HepG2 (cell line): ENCODE results near the gene SIRPB2. TPM values are rescaled to one million over a fixed set of nuclear protein-coding genes. Genes with fewer than 3 reads are reported as not detected.

ENCODE experiments used
- FOXC1 ChIP-seq: sonication (generic); formaldehyde crosslinking; IDR thresholded peaks from 2 replicates; pipeline ENCODE4 v1.8.0; 2022; ENCODE audit warnings: mild to moderate bottlenecking, missing genetic modification reagents, borderline replicate concordance
- GZF1 ChIP-seq: sonication (generic); formaldehyde crosslinking; IDR thresholded peaks from 2 replicates; pipeline ENCODE4 v1.5.1; 2020; ENCODE audit warnings: mild to moderate bottlenecking, missing genetic modification reagents
- KAT7 ChIP-seq: IDR thresholded peaks from 2 replicates; pipeline ENCODE4 v1.6.1; 2018; ENCODE audit warnings: borderline replicate concordance, missing compliant biosample characterization
- KDM2A ChIP-seq: sonication (generic); formaldehyde crosslinking; IDR thresholded peaks from 2 replicates; pipeline ENCODE4 v1.4.0; 2020; ENCODE audit warnings: low read depth, missing genetic modification reagents, borderline replicate concordance
- KDM4B ChIP-seq: sonication (generic); formaldehyde crosslinking; IDR thresholded peaks from 2 replicates; pipeline ENCODE4 v1.4.0; 2020; ENCODE audit warnings: missing genetic modification reagents
- MXI1 ChIP-seq: IDR thresholded peaks from 3 replicates; pipeline ENCODE4 v1.6.1; 2012; ENCODE audit warnings: low read depth, low read length, inconsistent platforms, borderline replicate concordance
- NONO ChIP-seq, 2 experiments: fragments of 450-650 bp in 1 of 2; sonication (generic) in 1 of 2; formaldehyde crosslinking in 1 of 2; IDR thresholded peaks in 1 of 2; conservative IDR thresholded peaks in 1 of 2; 2 replicates each; pipeline versions ENCODE4 v1.6.1 to v1.8.0; 2017 to 2022; ENCODE audit warnings: mild to moderate bottlenecking in 1 of 2, missing genetic modification reagents in 1 of 2, moderate library complexity in 1 of 2
- RXRB ChIP-seq: IDR thresholded peaks from 2 replicates; pipeline ENCODE4 v1.6.1; 2016; ENCODE audit warnings: borderline replicate concordance, missing genetic modification reagents, missing compliant biosample characterization
- STAG1 ChIP-seq: sonication (generic); formaldehyde crosslinking; IDR thresholded peaks from 2 replicates; pipeline ENCODE4 v1.4.0; 2020; ENCODE audit warnings: missing genetic modification reagents
- TAF15 ChIP-seq: fragments of 200-400 bp; formaldehyde crosslinking; IDR thresholded peaks from one replicate; pipeline ENCODE4 v1.6.1; 2018; ENCODE audit warnings: mild to moderate bottlenecking, low read depth, low read length; ENCODE audit not compliant: poor library complexity, severe bottlenecking
- TSC22D2 ChIP-seq: sonication (generic); formaldehyde crosslinking; IDR thresholded peaks from 2 replicates; pipeline ENCODE4 v1.5.1; 2020; ENCODE audit warnings: missing genetic modification reagents, mild to moderate bottlenecking, borderline replicate concordance
- ZC3H4 ChIP-seq: sonication (generic); formaldehyde crosslinking; IDR thresholded peaks from 2 replicates; pipeline ENCODE4 v1.4.0; 2020; ENCODE audit warnings: missing genetic modification reagents, borderline replicate concordance
- ZNF530 ChIP-seq: sonication (generic); formaldehyde crosslinking; IDR thresholded peaks from 2 replicates; pipeline ENCODE4 v1.5.0; 2020; ENCODE audit warnings: low read depth, mild to moderate bottlenecking, missing genetic modification reagents
- polyA plus RNA-seq, 8 experiments: library from polyadenylated mRNA; depleted of rRNA in 3 of 8; stranded (reverse) in 7 of 8; unstranded in 1 of 8; fragments of >200 nt; fragmentation: Illumina TruSeq in 4 of 8; extraction: Trizol in 4 of 8; gene quantifications; 2 replicates each; pipeline versions ENCODE4 v1.2.1 to v1.2.3, GENCODE V29; 2011 to 2016; ENCODE audit warnings: low read depth in 4 of 8, missing spikeins in 1 of 8, mixed read lengths in 1 of 8; ENCODE audit not compliant: insufficient read depth in 1 of 8
- total RNA-seq, 5 experiments: library from RNA; depleted of rRNA; stranded (reverse); fragments of >200 nt; fragmentation: Illumina TruSeq; extraction: Trizol; gene quantifications; 2 replicates each; pipeline ENCODE4 v1.2.3, GENCODE V29; 2016; ENCODE audit warnings: low read depth in 1 of 5
- TF ChIP-seq, protein P1 (sequence below): sonication (generic); formaldehyde crosslinking; IDR thresholded peaks from 2 replicates; pipeline ENCODE4 v1.8.0; 2022; ENCODE audit warnings: missing genetic modification reagents, mild to moderate bottlenecking, moderate library complexity, borderline replicate concordance
- TF ChIP-seq, protein P2 (sequence below): IDR thresholded peaks from 2 replicates; pipeline ENCODE4 v1.6.1; 2016; ENCODE audit warnings: missing genetic modification reagents, missing compliant biosample characterization
- TF ChIP-seq, protein P3 (sequence below): sonication (generic); formaldehyde crosslinking; IDR thresholded peaks from 2 replicates; pipeline ENCODE4 v1.5.1; 2020; ENCODE audit warnings: mild to moderate bottlenecking, missing genetic modification reagents, moderate library complexity
- TF ChIP-seq, protein P4 (sequence below): sonication (generic); formaldehyde crosslinking; IDR thresholded peaks from 2 replicates; pipeline ENCODE4 v1.9.0; 2021; ENCODE audit warnings: missing genetic modification reagents, mild to moderate bottlenecking, borderline replicate concordance
- TF ChIP-seq, protein P5 (sequence below): sonication (generic); formaldehyde crosslinking; IDR thresholded peaks from 2 replicates; pipeline ENCODE4 v1.9.0; 2022; ENCODE audit warnings: missing genetic modification reagents, mild to moderate bottlenecking, borderline replicate concordance

The SIRPB2 gene
- total and polyA plus RNA-seq, 2 of the 13 experiments (the other 11 are each of a cell fraction or from before 2014, with no cell fraction given), result not detected

DNA sequence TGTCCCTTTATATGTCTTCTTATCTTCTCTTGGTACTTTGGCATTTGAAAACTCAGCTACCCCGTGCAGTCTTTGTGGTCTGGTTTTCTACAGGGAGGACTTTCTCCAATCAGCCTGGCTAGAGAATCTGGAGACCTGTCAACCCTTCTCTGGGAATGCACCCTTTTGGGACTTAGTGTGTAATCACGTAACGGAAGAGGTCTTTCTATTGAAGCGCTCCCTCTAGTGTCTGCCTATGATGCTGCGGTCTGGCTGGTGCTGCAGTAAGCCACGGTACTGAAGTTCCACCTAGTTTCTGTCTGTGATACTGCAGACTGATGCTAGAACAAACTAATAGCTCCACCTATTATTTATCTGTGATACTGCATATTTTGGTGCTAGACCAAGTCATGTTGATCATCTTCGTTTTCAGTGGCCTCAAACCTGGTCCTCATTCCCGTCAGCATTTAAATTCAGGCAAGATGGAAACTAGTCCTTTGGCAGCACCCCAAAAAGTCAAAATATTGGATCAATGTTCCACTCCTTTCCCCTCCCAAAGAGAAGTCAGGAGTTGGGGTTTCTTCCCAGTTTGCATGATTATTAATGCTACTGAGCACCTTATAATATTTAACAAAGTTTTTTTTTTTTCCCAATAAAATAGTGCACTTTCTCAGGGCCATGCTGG, 12.5 kb upstream of the SIRPB2 start (continued):
- no peak for TF ChIP-seq GZF1
- TF ChIP-seq TSC22D2 (CRISPR knock-in tag), result peak; percentile 79; the same call in 1 of the 2 replicates
- TF ChIP-seq NONO (IDR thresholded peaks at IDR 0.05), result no peak
- 0 out of 2 replicates have a peak, but pooled peaks have one; percentile 27 for TF ChIP-seq NONO (CRISPR knock-in tag; conservative IDR thresholded peaks at IDR 0.05)
- TF ChIP-seq FOXC1 (CRISPR knock-in tag), result no peak
- no peak for TF ChIP-seq TAF15
- TF ChIP-seq RXRB (CRISPR knock-in tag), result peak; percentile 66; the same call in 1 of the 2 replicates
- TF ChIP-seq, protein P1, sequence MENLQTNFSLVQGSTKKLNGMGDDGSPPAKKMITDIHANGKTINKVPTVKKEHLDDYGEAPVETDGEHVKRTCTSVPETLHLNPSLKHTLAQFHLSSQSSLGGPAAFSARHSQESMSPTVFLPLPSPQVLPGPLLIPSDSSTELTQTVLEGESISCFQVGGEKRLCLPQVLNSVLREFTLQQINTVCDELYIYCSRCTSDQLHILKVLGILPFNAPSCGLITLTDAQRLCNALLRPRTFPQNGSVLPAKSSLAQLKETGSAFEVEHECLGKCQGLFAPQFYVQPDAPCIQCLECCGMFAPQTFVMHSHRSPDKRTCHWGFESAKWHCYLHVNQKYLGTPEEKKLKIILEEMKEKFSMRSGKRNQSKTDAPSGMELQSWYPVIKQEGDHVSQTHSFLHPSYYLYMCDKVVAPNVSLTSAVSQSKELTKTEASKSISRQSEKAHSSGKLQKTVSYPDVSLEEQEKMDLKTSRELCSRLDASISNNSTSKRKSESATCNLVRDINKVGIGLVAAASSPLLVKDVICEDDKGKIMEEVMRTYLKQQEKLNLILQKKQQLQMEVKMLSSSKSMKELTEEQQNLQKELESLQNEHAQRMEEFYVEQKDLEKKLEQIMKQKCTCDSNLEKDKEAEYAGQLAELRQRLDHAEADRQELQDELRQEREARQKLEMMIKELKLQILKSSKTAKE, result no peak
- TF ChIP-seq, protein P2, sequence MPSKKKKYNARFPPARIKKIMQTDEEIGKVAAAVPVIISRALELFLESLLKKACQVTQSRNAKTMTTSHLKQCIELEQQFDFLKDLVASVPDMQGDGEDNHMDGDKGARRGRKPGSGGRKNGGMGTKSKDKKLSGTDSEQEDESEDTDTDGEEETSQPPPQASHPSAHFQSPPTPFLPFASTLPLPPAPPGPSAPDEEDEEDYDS, result 0 out of 2 replicates have a peak, but pooled peaks have one; percentile 46
- TF ChIP-seq, protein P3, sequence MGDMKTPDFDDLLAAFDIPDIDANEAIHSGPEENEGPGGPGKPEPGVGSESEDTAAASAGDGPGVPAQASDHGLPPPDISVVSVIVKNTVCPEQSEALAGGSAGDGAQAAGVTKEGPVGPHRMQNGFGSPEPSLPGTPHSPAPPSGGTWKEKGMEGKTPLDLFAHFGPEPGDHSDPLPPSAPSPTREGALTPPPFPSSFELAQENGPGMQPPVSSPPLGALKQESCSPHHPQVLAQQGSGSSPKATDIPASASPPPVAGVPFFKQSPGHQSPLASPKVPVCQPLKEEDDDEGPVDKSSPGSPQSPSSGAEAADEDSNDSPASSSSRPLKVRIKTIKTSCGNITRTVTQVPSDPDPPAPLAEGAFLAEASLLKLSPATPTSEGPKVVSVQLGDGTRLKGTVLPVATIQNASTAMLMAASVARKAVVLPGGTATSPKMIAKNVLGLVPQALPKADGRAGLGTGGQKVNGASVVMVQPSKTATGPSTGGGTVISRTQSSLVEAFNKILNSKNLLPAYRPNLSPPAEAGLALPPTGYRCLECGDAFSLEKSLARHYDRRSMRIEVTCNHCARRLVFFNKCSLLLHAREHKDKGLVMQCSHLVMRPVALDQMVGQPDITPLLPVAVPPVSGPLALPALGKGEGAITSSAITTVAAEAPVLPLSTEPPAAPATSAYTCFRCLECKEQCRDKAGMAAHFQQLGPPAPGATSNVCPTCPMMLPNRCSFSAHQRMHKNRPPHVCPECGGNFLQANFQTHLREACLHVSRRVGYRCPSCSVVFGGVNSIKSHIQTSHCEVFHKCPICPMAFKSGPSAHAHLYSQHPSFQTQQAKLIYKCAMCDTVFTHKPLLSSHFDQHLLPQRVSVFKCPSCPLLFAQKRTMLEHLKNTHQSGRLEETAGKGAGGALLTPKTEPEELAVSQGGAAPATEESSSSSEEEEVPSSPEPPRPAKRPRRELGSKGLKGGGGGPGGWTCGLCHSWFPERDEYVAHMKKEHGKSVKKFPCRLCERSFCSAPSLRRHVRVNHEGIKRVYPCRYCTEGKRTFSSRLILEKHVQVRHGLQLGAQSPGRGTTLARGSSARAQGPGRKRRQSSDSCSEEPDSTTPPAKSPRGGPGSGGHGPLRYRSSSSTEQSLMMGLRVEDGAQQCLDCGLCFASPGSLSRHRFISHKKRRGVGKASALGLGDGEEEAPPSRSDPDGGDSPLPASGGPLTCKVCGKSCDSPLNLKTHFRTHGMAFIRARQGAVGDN (CRISPR knock-in tag), result no peak
- TF ChIP-seq, protein P4, sequence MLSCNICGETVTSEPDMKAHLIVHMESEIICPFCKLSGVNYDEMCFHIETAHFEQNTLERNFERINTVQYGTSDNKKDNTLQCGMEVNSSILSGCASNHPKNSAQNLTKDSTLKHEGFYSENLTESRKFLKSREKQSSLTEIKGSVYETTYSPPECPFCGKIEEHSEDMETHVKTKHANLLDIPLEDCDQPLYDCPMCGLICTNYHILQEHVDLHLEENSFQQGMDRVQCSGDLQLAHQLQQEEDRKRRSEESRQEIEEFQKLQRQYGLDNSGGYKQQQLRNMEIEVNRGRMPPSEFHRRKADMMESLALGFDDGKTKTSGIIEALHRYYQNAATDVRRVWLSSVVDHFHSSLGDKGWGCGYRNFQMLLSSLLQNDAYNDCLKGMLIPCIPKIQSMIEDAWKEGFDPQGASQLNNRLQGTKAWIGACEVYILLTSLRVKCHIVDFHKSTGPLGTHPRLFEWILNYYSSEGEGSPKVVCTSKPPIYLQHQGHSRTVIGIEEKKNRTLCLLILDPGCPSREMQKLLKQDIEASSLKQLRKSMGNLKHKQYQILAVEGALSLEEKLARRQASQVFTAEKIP (CRISPR knock-in tag), result no peak
- TF ChIP-seq STAG1 (CRISPR knock-in tag), result peak; percentile 86
- no peak for TF ChIP-seq ZC3H4 (CRISPR knock-in tag)
- TF ChIP-seq, protein P5, sequence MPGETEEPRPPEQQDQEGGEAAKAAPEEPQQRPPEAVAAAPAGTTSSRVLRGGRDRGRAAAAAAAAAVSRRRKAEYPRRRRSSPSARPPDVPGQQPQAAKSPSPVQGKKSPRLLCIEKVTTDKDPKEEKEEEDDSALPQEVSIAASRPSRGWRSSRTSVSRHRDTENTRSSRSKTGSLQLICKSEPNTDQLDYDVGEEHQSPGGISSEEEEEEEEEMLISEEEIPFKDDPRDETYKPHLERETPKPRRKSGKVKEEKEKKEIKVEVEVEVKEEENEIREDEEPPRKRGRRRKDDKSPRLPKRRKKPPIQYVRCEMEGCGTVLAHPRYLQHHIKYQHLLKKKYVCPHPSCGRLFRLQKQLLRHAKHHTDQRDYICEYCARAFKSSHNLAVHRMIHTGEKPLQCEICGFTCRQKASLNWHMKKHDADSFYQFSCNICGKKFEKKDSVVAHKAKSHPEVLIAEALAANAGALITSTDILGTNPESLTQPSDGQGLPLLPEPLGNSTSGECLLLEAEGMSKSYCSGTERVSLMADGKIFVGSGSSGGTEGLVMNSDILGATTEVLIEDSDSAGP (CRISPR knock-in tag), result no peak
- no peak for TF ChIP-seq KAT7
- TF ChIP-seq MXI1, result peak; percentile 27; the same call in 1 of the 3 replicates
- peak; percentile 70; the same call in 1 of the 2 replicates for TF ChIP-seq KDM2A (CRISPR knock-in tag)
- TF ChIP-seq KDM4B (CRISPR knock-in tag), result 0 out of 2 replicates have a peak, but pooled peaks have one; percentile 72
- no peak for TF ChIP-seq ZNF530 (CRISPR knock-in tag)
